Activated CD4-positive, alpha-beta T cell treated with anti-CD3 and anti-CD28 coated beads, Interleukin-2, amount 10 ng/mL, durations not matched to agents 24 days and 14 days (primary cell): ENCODE data around the gene RAPGEF2. TPM values are rescaled to one million over a fixed set of nuclear protein-coding genes. Genes with fewer than 3 reads are reported as not detected.
"Not testable (repeated sequence)": the region's sequence is repeated elsewhere in the genome, so short reads cannot be mapped to it uniquely, and the experiment has no call there.

Experiments
- DNase-seq: peaks from one replicate; pipeline ENCODE4 v3.0.0; 2022
- H3K27ac Mint-ChIP-seq: one replicate; pipeline ENCODE4 v1.8.0; 2022; ENCODE audit warnings: mild to moderate bottlenecking, mixed read lengths
- H3K27me3 Mint-ChIP-seq: one replicate; pipeline ENCODE4 v1.8.0; 2022; ENCODE audit warnings: mixed read lengths
- H3K36me3 Mint-ChIP-seq: one replicate; pipeline ENCODE4 v1.8.0; 2022; ENCODE audit warnings: low read depth, mild to moderate bottlenecking, mixed read lengths
- H3K4me1 Mint-ChIP-seq: one replicate; pipeline ENCODE4 v1.8.0; 2021; ENCODE audit warnings: mixed read lengths
- H3K4me3 Mint-ChIP-seq: one replicate; pipeline ENCODE4 v1.8.0; 2022; ENCODE audit warnings: mild to moderate bottlenecking, moderate library complexity, mixed read lengths
- H3K9me3 Mint-ChIP-seq: one replicate; pipeline ENCODE4 v1.8.0; 2021; ENCODE audit warnings: mixed read lengths
- intact Hi-C: fragments of 100-400 bp; cut with micrococcal nuclease; formaldehyde crosslinking; loops from one replicate; pipeline ENCODE4 v1.15.1; 2023
- total RNA-seq: library from RNA; stranded (reverse); gene quantifications from 2 replicates; pipeline ENCODE4 v1.2.3, GENCODE V29; 2022

RAPGEF2 gene
- total RNA-seq, 1 donor from 2014 or later = 27.1 TPM

DNA sequence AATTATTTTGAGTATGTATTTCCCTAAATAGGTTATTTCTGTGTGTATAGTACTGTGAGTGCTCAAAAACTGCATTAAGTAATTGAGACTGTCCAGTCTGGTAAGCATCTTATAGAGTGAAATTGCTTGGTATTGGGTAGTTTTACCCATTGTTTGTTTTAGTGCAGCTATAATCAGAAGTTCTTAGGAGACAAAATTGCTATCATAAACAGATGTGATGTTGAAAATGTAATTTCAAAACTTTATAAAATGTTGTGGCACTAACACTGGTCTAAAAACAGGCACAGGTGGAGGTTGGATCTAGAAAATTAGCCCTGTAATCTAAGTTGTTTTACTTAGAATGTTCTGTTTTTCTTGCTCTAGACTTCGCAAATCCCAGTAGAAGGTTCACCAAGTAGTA lies 46.8 kb downstream of the RAPGEF2 start:
- intact Hi-C loops = no loop called here
- DNase-seq = no peak
- Mint-ChIP-seq H3K4me3 (no peak overlapping the region), H3K9me3 (no peaks in the 10 kb centered on the region), H3K27ac (no peak overlapping the region), H3K27me3 (no peaks in the 10 kb centered on the region), H3K4me1 (peaks cover 7% of the 10 kb centered on the region), H3K36me3 (no peaks in the 10 kb centered on the region)

DNA sequence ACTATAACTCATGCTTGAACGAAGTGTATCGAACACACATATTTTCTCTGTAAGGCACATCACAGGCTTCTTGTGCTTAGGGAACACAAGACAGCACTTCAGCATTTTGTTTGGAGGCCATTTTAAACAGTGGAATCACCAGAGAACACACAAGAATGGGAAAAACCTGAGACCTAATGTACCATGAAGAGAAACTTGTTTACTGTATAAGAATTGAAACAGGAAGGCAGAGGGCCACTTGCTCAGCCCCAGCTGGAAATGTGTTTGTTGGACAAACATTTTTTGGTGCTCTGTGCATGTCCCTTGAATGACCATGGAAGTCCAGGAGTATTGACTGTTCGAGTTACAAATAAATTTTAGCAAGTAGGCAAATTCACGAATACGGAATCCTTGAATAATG lies 47.5 kb downstream of the RAPGEF2 start:
- H3K4me1 Mint-ChIP-seq = peaks cover 10% of the 10 kb centered on the region
- intact Hi-C loops = no loop called here

DNA sequence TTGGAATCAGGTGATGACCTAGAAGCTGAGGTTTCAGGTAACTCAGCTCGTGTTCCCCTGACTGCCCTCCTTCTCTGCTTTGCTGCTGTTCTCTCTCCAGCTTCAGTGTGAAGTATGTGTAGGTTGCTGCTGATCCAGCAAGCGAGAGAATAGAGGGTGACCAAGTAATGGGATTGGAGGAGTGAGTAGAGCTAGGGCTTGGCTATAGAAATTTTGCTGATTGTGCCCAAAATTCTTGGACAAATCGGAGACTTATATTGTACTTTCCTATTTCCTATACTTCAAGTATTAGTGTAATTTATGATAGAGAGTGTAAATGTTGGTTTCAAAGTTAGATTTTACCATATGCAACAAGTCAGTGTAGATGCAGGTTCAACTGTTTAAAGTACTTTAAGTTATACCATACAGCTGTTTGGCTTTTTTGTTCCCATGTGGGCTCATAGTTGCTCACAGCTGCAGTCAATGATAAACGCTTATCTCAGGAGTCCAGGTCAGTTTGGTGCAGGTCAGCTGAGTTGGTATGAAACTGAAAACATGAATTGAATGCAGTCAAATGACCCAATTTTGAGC lies 48.0 kb downstream of the RAPGEF2 start:
- no peaks in the 10 kb centered on the region for H3K36me3 Mint-ChIP-seq
- H3K27ac Mint-ChIP-seq = no peak overlapping the region
- H3K9me3 Mint-ChIP-seq = no peaks in the 10 kb centered on the region
- H3K4me3 Mint-ChIP-seq = no peak overlapping the region
- peaks cover 11% of the 10 kb centered on the region for H3K4me1 Mint-ChIP-seq
- no peak for DNase-seq
- H3K27me3 Mint-ChIP-seq = no peaks in the 10 kb centered on the region
- intact Hi-C loops = no loop called here

More for the DNA sequence above, 47.5 kb downstream of the RAPGEF2 start:
- Mint-ChIP-seq H3K4me3 (no peak overlapping the region), H3K36me3 (no peaks in the 10 kb centered on the region), H3K27me3 (no peaks in the 10 kb centered on the region), H3K9me3 (no peaks in the 10 kb centered on the region), H3K27ac (no peak overlapping the region)
- no peak for DNase-seq

DNA sequence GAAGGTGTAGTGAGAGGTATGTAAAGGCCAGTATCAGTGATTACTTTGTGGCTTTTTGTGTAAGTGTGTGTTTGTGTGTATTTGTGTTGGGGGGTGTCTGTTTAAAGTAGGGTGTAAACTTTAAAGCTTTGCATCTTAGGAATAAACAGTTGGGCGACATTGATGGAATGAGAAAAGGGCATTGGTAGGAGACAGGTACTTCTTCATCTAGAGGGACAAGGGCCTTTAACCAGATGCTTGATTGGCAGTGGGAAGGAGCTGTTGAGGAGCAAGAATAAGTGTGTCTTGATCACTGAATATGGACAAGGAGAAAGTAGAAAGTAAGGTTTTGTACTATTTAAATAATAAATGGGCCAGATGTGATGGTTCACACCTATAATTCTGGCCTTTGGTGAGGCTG lies 48.8 kb downstream of the RAPGEF2 start:
- Mint-ChIP-seq H3K4me1 (peaks cover 11% of the 10 kb centered on the region), H3K9me3 (no peaks in the 10 kb centered on the region), H3K36me3 (no peaks in the 10 kb centered on the region), H3K27ac (no peak overlapping the region), H3K27me3 (no peaks in the 10 kb centered on the region), H3K4me3 (no peak overlapping the region)
- intact Hi-C loops = no loop called here
- DNase-seq = no peak

DNA sequence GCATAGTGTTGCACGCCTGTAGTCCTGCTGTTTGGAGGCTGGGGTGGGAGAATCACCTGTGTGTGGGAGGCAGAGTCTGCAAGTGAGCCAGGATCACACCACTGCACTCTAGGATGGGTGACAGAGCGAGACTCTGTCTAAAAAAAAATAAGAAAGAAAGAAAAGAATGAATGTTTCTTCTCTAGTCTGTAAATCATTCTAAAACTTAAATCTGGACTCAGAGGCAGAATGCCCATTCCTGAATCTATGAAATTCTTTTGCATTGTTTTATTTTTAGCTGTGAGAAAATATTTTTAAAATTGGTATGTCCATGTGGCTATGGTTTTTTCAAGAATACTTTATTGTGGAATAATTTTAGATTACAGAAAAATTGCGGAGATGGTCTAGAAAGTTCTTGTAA lies 49.3 kb downstream of the RAPGEF2 start:
- H3K4me1 Mint-ChIP-seq = peaks cover 11% of the 10 kb centered on the region
- H3K36me3 Mint-ChIP-seq = no peaks in the 10 kb centered on the region
- no peak overlapping the region for H3K4me3 Mint-ChIP-seq
- DNase-seq = no peak
- H3K27me3 Mint-ChIP-seq = no peaks in the 10 kb centered on the region
- intact Hi-C loops = no loop called here
- no peak overlapping the region for H3K27ac Mint-ChIP-seq
- no peaks in the 10 kb centered on the region for H3K9me3 Mint-ChIP-seq

DNA sequence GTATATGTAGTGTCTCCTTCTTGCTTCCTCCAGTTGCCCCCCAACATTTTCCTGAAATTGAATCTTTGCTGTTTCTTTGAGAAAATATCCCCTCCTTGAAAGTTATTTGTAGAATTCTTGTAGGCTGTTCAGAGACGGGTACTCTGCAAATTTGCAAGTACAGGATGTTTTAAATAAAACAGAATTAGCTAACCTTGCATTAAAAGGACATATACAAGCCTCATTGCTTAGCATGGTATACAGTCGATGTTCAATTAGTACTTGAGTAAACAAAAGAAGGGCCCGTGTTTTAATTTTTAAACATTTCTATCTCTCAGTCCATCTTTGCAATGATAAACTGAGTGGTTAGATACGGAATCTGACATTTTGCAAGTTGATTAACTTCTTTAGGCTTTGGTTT lies 50.8 kb downstream of the RAPGEF2 start:
- intact Hi-C loops = no loop called here
- no peaks in the 10 kb centered on the region for H3K9me3 Mint-ChIP-seq
- DNase-seq = no peak
- peaks cover 11% of the 10 kb centered on the region for H3K4me1 Mint-ChIP-seq
- H3K27me3 Mint-ChIP-seq = no peaks in the 10 kb centered on the region
- no peaks in the 10 kb centered on the region for H3K36me3 Mint-ChIP-seq
- no peak overlapping the region for H3K4me3 Mint-ChIP-seq
- no peak overlapping the region for H3K27ac Mint-ChIP-seq

DNA sequence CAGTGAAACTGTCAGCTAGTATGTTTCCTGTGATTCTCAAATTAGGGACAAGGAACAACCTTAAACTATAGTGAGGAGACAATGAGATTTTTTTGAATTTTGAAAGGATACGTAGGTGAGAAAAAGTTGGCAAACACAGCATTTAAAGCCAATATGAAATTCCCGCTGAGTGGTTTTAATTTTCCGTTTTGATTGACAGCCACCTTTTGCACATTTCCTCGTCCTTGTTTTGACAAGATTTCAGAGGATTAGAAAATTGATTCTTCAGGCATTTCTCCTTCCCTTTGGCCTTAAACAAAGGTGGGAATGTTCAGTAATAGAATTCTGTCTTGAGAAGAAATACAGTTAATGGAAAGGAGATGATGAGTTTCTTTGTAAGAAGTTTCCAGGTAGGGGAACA lies 52.2 kb downstream of the RAPGEF2 start:
- H3K9me3 Mint-ChIP-seq = no peaks in the 10 kb centered on the region
- intact Hi-C loops = no loop called here
- no peak overlapping the region for H3K4me3 Mint-ChIP-seq
- peaks cover 11% of the 10 kb centered on the region for H3K4me1 Mint-ChIP-seq
- no peaks in the 10 kb centered on the region for H3K27me3 Mint-ChIP-seq
- no peaks in the 10 kb centered on the region for H3K36me3 Mint-ChIP-seq
- H3K27ac Mint-ChIP-seq = no peak overlapping the region
- DNase-seq = no peak

DNA sequence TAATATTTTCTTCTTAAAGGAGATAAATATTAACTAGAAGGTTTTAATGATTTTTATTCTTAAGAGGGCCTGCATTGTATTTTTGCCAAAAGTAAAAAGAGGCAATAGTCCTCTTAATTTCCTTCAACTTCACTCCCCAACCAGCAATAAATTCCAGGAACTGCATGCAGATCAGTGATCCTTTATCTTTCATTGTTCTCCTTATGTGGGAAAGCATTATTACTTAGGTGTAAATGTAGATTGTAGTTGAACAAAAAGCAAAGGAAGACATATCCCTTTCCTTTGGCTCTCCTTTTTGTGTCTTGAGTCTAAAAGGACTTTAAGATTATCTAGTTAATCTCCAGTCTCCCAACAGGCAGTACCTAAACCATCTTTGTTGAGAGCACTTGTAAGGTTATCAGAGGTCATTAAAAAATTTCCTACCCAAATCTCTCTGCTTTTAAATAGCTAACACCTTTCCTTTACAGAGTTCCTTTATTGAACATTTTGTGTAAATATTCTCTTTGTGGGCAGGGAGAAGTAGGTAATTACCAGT lies 55.3 kb downstream of the RAPGEF2 start:
- no peak for DNase-seq
- intact Hi-C loops = no loop called here
- Mint-ChIP-seq H3K27ac (no peak overlapping the region), H3K4me1 (peaks cover 9% of the 10 kb centered on the region), H3K9me3 (no peaks in the 10 kb centered on the region), H3K4me3 (no peak overlapping the region), H3K36me3 (no peaks in the 10 kb centered on the region), H3K27me3 (no peaks in the 10 kb centered on the region)

DNA sequence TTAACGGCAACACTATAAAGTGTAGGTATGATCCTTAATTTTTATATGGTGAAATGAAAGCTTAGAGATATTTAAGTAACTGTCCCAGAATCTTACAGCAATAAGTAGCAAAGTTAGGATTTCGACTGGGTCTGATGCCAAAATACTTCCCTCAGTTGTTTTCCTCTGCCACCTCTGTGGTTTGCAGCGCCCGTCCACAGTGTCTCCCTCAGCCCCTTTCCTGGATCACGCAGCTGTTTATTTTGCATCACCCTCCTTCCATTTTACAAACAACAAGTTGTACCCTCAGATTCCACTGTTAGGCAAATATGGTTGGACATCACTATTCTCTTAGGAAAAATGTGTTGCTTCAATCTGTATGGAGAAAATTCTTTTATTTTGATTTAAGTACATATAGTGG lies 56.1 kb downstream of the RAPGEF2 start:
- no peak overlapping the region for H3K4me3 Mint-ChIP-seq
- intact Hi-C loops = no loop called here
- DNase-seq = no peak
- no peaks in the 10 kb centered on the region for H3K9me3 Mint-ChIP-seq
- no peak overlapping the region for H3K27ac Mint-ChIP-seq
- no peaks in the 10 kb centered on the region for H3K27me3 Mint-ChIP-seq
- H3K4me1 Mint-ChIP-seq = peaks cover 11% of the 10 kb centered on the region
- no peaks in the 10 kb centered on the region for H3K36me3 Mint-ChIP-seq

DNA sequence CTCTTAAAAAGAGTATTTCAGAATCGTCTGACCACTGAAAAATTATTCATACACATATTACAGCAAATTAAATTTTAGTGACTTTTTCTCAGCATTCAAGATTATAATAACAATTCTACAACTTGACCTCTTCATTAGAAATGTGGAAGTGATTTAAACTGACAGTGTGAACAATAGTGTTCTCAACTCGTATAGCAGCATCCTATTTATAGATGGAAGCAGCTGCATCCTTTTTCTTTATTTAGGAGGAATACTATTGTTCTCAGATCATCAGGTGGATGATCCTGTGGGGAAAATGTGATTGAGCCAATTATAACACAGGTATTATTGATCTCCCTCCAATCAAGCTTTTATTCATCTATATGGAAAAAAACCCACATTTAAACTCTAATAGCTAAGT lies 56.7 kb downstream of the RAPGEF2 start:
- peaks cover 9% of the 10 kb centered on the region for H3K4me1 Mint-ChIP-seq
- intact Hi-C loops = no loop called here

DNA sequence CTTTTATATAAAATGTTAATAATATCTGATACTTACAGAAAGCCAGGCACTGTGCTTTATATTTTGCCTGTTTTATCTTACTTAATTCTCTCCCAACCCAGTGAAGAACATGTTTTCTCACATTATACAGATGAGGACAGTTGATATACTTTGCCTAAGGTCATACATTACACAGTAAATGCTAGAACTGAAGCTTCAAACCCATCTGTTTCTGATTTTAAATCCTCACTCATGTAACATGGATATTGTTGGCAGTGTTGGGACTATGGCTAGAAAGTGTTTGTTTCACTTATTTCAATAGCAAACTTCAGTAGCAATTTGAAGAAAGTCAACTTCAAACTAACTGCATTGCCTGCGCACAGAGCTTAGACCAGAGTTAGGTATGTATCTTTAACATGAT lies 57.4 kb downstream of the RAPGEF2 start:
- DNase-seq = no peak
- no peaks in the 10 kb centered on the region for H3K9me3 Mint-ChIP-seq
- no peaks in the 10 kb centered on the region for H3K36me3 Mint-ChIP-seq
- H3K27ac Mint-ChIP-seq = no peak overlapping the region
- H3K4me3 Mint-ChIP-seq = no peak overlapping the region
- no peaks in the 10 kb centered on the region for H3K27me3 Mint-ChIP-seq
- peaks cover 7% of the 10 kb centered on the region for H3K4me1 Mint-ChIP-seq
- intact Hi-C loops = no loop called here

More for the DNA sequence above, 56.7 kb downstream of the RAPGEF2 start:
- Mint-ChIP-seq H3K27me3 (no peaks in the 10 kb centered on the region), H3K9me3 (no peaks in the 10 kb centered on the region), H3K4me3 (no peak overlapping the region), H3K36me3 (no peaks in the 10 kb centered on the region), H3K27ac (no peak overlapping the region)
- DNase-seq = no peak

DNA sequence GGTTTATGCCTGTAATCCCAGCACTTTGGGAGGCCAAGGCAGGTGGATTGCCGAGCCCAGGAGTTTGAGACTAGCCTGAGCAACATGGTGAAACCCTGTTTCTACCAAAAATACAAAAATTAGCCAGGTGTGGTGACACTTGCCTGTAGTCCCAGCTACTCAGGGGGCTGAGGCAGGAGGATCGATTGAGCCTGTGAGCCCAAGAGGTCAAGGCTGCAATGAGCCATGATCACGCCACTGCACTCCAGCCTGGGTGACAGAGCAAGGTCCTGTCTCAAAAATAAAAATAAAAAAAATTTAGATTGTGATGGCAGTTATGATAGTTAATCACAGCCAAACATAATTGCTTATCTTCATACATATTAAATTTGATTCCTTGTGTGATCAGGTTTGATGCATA lies 58.6 kb downstream of the RAPGEF2 start:
- H3K36me3 Mint-ChIP-seq, intact Hi-C loops, H3K4me1 Mint-ChIP-seq, DNase-seq, H3K27me3 Mint-ChIP-seq, H3K27ac Mint-ChIP-seq, H3K4me3 Mint-ChIP-seq, H3K9me3 Mint-ChIP-seq: not testable (repeated sequence)

DNA sequence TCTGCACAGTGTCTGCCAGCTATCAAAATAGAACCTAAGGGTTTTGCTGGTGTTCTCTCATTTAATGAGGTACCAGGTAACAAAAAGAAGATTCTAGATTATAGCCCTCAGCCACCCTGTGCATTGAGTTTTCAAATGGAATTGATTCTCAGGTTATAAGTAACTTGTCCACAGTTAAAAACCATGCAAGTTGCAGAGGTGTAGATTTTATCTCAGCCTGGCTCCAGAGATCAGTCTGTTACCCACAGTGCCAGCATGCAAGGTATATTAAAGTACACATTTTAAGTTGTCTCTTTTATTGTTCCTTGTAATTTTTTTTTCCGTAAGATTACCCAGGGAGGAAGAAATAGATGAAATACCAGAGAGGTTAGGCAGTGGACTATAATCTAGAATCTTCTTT lies 59.7 kb downstream of the RAPGEF2 start:
- Mint-ChIP-seq H3K4me3 (no peak overlapping the region), H3K27me3 (no peaks in the 10 kb centered on the region), H3K36me3 (no peaks in the 10 kb centered on the region), H3K4me1 (peaks cover 5% of the 10 kb centered on the region), H3K9me3 (no peaks in the 10 kb centered on the region), H3K27ac (no peak overlapping the region)
- no peak for DNase-seq
- intact Hi-C loops = no loop called here

DNA sequence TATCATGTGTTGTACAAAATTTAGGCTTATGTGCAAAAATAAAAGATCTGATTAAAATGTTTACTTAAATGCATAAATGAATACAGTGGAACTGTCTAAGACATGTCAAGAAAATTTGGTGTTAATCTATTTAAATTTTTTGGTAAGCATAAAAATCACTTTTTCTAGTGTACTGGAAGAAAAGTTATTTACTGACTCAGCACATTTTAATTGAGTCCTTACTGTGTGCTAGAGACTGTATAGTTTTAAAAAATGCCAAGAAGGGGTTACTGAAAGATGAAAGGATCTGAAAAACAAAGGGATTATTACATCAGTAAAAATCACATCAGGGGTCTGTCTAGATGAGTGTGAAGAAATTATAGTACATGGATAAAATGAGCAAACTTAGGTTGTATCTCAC lies 60.6 kb downstream of the RAPGEF2 start:
- H3K27me3 Mint-ChIP-seq = no peaks in the 10 kb centered on the region

More for the DNA sequence above, 60.6 kb downstream of the RAPGEF2 start:
- H3K4me1 Mint-ChIP-seq = peaks cover 7% of the 10 kb centered on the region
- H3K9me3 Mint-ChIP-seq = no peaks in the 10 kb centered on the region
- H3K4me3 Mint-ChIP-seq = no peak overlapping the region
- DNase-seq = no peak
- no peak overlapping the region for H3K27ac Mint-ChIP-seq
- H3K36me3 Mint-ChIP-seq = no peaks in the 10 kb centered on the region
- intact Hi-C loops = no loop called here
